HFFc6 (cell line): ENCODE measurements around the gene NSUN4. TPM values are rescaled to one million over a fixed set of nuclear protein-coding genes. Genes with fewer than 3 reads are reported as not detected.

ENCODE experiments used
- DNase-seq: peaks from one replicate; pipeline ENCODE4 v3.0.0-alpha.2; 2018
- H3K27ac Mint-ChIP-seq: 2 replicates; pipeline ENCODE4 v1.8.0; 2020; ENCODE audit warnings: mild to moderate bottlenecking, mixed read lengths
- H3K27me3 Mint-ChIP-seq: 2 replicates; pipeline ENCODE4 v1.8.0; 2021; ENCODE audit warnings: mild to moderate bottlenecking, moderate library complexity, mixed read lengths; ENCODE audit not compliant: insufficient read depth
- H3K36me3 Mint-ChIP-seq: 2 replicates; pipeline ENCODE4 v1.8.0; 2021; ENCODE audit warnings: low read depth, mixed read lengths
- H3K4me1 Mint-ChIP-seq: 2 replicates; pipeline ENCODE4 v1.8.0; 2020; ENCODE audit warnings: low read depth, mixed read lengths
- H3K4me3 Mint-ChIP-seq: 2 replicates; pipeline ENCODE4 v1.8.0; 2020; ENCODE audit warnings: mild to moderate bottlenecking, moderate library complexity, mixed read lengths
- H3K9me3 Mint-ChIP-seq: 2 replicates; pipeline ENCODE4 v1.8.0; 2020; ENCODE audit warnings: mild to moderate bottlenecking, mixed read lengths
- total RNA-seq, 6 experiments: library from RNA; stranded (reverse); fragmentation: NEBNext Ultra II Directional; extraction: Animal tissue kit (Norgen Biotek cat#: 25700); gene quantifications; 2 replicates in 1 of 6; 3 replicates in 5 of 6; pipeline ENCODE4 v1.2.3, GENCODE V29; 2021
- TF ChIP-seq, protein P1 (sequence below): fragments of 200-600 bp; sonication (generic); IDR thresholded peaks from 2 replicates; pipeline ENCODE4 v1.5.0; 2021; ENCODE audit warnings: antibody characterized with exemption, mild to moderate bottlenecking

The NSUN4 gene
- total RNA-seq, 6 experiments from 2014 or later, result 14.8 to 17.2 (median 16.7) TPM

- no peak for DNase-seq
Measured at GRCh38 chr1:46401154-46401913, 60.7 kb downstream of the NSUN4 start.

GRCh38 chr1:46401964-46402626 lies 61.5 kb downstream of the NSUN4 start:
- TF ChIP-seq, protein P1, sequence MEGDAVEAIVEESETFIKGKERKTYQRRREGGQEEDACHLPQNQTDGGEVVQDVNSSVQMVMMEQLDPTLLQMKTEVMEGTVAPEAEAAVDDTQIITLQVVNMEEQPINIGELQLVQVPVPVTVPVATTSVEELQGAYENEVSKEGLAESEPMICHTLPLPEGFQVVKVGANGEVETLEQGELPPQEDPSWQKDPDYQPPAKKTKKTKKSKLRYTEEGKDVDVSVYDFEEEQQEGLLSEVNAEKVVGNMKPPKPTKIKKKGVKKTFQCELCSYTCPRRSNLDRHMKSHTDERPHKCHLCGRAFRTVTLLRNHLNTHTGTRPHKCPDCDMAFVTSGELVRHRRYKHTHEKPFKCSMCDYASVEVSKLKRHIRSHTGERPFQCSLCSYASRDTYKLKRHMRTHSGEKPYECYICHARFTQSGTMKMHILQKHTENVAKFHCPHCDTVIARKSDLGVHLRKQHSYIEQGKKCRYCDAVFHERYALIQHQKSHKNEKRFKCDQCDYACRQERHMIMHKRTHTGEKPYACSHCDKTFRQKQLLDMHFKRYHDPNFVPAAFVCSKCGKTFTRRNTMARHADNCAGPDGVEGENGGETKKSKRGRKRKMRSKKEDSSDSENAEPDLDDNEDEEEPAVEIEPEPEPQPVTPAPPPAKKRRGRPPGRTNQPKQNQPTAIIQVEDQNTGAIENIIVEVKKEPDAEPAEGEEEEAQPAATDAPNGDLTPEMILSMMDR, result no peak
- H3K27ac Mint-ChIP-seq, result no peak overlapping the region
- no peaks in the 10 kb centered on the region for H3K36me3 Mint-ChIP-seq
- no peak overlapping the region for H3K4me3 Mint-ChIP-seq
- no peaks in the 10 kb centered on the region for H3K9me3 Mint-ChIP-seq
- peak; percentile 79 for DNase-seq
- H3K4me1 Mint-ChIP-seq, result no peaks in the 10 kb centered on the region; the same call in 1 of the 2 replicates
- peaks cover 21% of the 10 kb centered on the region for H3K27me3 Mint-ChIP-seq

More at GRCh38 chr1:46401154-46401913, 60.7 kb downstream of the NSUN4 start:
- Mint-ChIP-seq H3K27me3 (peaks cover 22% of the 10 kb centered on the region), H3K9me3 (no peaks in the 10 kb centered on the region), H3K36me3 (no peaks in the 10 kb centered on the region), H3K4me1 (no peaks in the 10 kb centered on the region), H3K4me3 (no peak overlapping the region), H3K27ac (no peak overlapping the region)
- TF ChIP-seq, protein P1, result no peak

DNA sequence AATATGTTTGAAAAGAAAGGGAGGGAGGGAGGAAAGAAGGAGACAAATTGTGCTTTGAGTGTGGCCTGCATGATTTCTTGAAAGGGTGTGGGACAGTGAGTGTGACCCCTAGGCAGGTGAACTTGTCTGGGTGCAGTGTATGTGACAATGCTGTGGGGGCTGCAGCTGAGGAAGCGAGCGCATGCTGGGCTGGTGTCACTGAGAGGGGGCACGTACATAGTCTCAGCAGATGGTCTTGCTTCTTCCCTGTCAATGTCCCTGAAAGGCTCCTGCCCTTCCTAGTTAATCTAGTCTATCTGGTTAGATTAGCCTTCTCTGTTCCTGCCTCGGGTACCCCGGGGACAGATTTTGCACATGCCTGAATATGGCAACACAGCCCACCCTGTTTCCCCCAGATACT lies 63.3 kb downstream of the NSUN4 start:
- Mint-ChIP-seq H3K4me3 (no peak overlapping the region), H3K27ac (no peak overlapping the region), H3K4me1 (no peaks in the 10 kb centered on the region; the same call in 1 of the 2 replicates), H3K27me3 (peaks cover 14% of the 10 kb centered on the region), H3K36me3 (no peaks in the 10 kb centered on the region), H3K9me3 (no peaks in the 10 kb centered on the region)
- no peak for DNase-seq
- TF ChIP-seq, protein P1, result no peak

- TF ChIP-seq, protein P1, result no peak
- H3K36me3 Mint-ChIP-seq, result no peaks in the 10 kb centered on the region
- peaks cover 10% of the 10 kb centered on the region for H3K27me3 Mint-ChIP-seq
- no peaks in the 10 kb centered on the region; the same call in 1 of the 2 replicates for H3K4me1 Mint-ChIP-seq
- DNase-seq, result no peak
- H3K4me3 Mint-ChIP-seq, result no peak overlapping the region
- H3K9me3 Mint-ChIP-seq, result no peaks in the 10 kb centered on the region
- no peak overlapping the region for H3K27ac Mint-ChIP-seq
Measured at GRCh38 chr1:46404482-46405196, 64.0 kb downstream of the NSUN4 start.

DNA sequence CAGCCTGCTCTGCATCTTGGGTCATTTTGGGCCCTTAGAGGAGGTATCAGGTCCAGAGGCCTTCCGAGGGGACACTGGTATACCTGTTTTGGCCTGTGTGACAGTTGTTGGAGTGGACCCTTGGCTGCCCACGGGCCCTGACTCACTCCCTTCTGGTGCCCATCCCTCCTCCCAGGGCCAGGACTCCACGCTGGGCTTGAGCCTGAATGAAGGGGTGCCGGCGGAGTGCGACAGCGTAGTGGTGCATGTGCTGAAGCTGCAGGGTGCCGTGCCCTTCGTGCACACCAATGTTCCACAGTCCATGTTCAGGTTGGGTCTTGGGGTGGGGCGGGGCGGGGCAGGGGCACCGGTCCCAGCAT lies 64.6 kb downstream of the NSUN4 start:
- no peak overlapping the region for H3K27ac Mint-ChIP-seq
- TF ChIP-seq, protein P1, result no peak
- no peak for DNase-seq

More for the DNA sequence above, 64.6 kb downstream of the NSUN4 start:
- H3K4me1 Mint-ChIP-seq, result no peaks in the 10 kb centered on the region; the same call in 1 of the 2 replicates
- no peaks in the 10 kb centered on the region for H3K9me3 Mint-ChIP-seq
- no peak overlapping the region for H3K4me3 Mint-ChIP-seq
- H3K27me3 Mint-ChIP-seq, result peaks cover 13% of the 10 kb centered on the region
- H3K36me3 Mint-ChIP-seq, result no peaks in the 10 kb centered on the region
